ENCODE results near the gene DGKA. TPM values are rescaled to one million over a fixed set of nuclear protein-coding genes. Genes with fewer than 3 reads are reported as not detected.
A peak's percentile ranks its signal among the peaks of the same experiment; 100 is the strongest.

The DGKA gene
- total and polyA plus RNA-seq, 2 of the 13 experiments (the other 11 are each of a cell fraction or from before 2014, with no cell fraction given): 2.4 to 5.4 TPM

DNA sequence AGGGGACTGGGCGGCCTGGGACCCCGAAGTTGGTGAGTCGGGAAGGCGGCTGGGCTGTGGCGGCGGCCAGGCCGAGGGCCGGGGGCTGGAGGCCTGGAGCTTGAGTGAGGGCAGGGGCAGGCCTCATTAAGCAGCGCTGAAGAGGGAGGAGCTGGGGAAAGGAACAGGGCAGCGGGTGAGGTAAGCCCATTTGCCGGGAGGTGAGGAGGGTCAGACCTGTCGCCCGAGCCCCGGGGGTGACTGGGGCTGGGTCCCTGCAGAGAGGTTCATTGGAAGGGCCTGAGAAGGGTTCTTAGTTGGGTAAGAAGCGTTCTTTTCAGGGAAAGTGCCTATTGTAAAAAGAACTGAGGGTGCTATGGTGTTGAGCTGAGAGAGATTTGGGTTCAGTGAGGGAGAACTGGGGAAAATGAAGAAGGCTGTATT is 43.4 kb downstream of the DGKA start (continued):
- TF ChIP-seq ZNF205 (CRISPR knock-in tag; IDR thresholded peaks at IDR 0.05) (0 out of 2 replicates have a peak, but pooled peaks have one; percentile 8), ELF1 (CRISPR knock-in tag; IDR thresholded peaks at IDR 0.05) (no peak), NR2F6 (IDR thresholded peaks at IDR 0.05) (no peak), NR2F6 (CRISPR knock-in tag; IDR thresholded peaks at IDR 0.05) (no peak), ZNF556 (CRISPR knock-in tag; IDR thresholded peaks at IDR 0.05; ENCODE audit: borderline replicate concordance) (no peak; the same call in 1 of the 2 replicates), ZKSCAN5 (CRISPR knock-in tag; IDR thresholded peaks at IDR 0.05) (0 out of 2 replicates have a peak, but pooled peaks have one; percentile 61), FOSL1 (CRISPR knock-in tag; IDR thresholded peaks at IDR 0.05; ENCODE audit: borderline replicate concordance) (no peak), ZNF552 (CRISPR knock-in tag; IDR thresholded peaks at IDR 0.05; ENCODE audit: borderline replicate concordance) (0 out of 2 replicates have a peak, but pooled peaks have one; percentile 38), JUN (CRISPR knock-in tag; IDR thresholded peaks at IDR 0.05) (peak; percentile 3; the same call in 1 of the 2 replicates), KAT8 (CRISPR knock-in tag; IDR thresholded peaks at IDR 0.05) (no peak), TGIF2 (CRISPR knock-in tag; IDR thresholded peaks at IDR 0.05) (no peak), ZNF883 (CRISPR knock-in tag; IDR thresholded peaks at IDR 0.05; ENCODE audit: not compliant biosample characterization) (peak; percentile 1), ZNF816 (CRISPR knock-in tag; IDR thresholded peaks at IDR 0.05; ENCODE audit: borderline replicate concordance) (no peak), ZNF570 (CRISPR knock-in tag; IDR thresholded peaks at IDR 0.05; ENCODE audit: borderline replicate concordance) (0 out of 2 replicates have a peak, but pooled peaks have one; percentile 16)
- TF ChIP-seq, protein P1, sequence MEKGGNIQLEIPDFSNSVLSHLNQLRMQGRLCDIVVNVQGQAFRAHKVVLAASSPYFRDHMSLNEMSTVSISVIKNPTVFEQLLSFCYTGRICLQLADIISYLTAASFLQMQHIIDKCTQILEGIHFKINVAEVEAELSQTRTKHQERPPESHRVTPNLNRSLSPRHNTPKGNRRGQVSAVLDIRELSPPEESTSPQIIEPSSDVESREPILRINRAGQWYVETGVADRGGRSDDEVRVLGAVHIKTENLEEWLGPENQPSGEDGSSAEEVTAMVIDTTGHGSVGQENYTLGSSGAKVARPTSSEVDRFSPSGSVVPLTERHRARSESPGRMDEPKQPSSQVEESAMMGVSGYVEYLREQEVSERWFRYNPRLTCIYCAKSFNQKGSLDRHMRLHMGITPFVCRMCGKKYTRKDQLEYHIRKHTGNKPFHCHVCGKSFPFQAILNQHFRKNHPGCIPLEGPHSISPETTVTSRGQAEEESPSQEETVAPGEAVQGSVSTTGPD (CRISPR knock-in tag; IDR thresholded peaks at IDR 0.05): no peak
- TF ChIP-seq, protein P2, sequence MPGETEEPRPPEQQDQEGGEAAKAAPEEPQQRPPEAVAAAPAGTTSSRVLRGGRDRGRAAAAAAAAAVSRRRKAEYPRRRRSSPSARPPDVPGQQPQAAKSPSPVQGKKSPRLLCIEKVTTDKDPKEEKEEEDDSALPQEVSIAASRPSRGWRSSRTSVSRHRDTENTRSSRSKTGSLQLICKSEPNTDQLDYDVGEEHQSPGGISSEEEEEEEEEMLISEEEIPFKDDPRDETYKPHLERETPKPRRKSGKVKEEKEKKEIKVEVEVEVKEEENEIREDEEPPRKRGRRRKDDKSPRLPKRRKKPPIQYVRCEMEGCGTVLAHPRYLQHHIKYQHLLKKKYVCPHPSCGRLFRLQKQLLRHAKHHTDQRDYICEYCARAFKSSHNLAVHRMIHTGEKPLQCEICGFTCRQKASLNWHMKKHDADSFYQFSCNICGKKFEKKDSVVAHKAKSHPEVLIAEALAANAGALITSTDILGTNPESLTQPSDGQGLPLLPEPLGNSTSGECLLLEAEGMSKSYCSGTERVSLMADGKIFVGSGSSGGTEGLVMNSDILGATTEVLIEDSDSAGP (CRISPR knock-in tag; IDR thresholded peaks at IDR 0.05; ENCODE audit: borderline replicate concordance): peak; percentile 77; the same call in 1 of the 2 replicates
- TF ChIP-seq, protein P3, sequence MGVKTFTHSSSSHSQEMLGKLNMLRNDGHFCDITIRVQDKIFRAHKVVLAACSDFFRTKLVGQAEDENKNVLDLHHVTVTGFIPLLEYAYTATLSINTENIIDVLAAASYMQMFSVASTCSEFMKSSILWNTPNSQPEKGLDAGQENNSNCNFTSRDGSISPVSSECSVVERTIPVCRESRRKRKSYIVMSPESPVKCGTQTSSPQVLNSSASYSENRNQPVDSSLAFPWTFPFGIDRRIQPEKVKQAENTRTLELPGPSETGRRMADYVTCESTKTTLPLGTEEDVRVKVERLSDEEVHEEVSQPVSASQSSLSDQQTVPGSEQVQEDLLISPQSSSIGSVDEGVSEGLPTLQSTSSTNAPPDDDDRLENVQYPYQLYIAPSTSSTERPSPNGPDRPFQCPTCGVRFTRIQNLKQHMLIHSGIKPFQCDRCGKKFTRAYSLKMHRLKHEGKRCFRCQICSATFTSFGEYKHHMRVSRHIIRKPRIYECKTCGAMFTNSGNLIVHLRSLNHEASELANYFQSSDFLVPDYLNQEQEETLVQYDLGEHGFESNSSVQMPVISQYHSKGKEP (CRISPR knock-in tag; IDR thresholded peaks at IDR 0.05): 0 out of 2 replicates have a peak, but pooled peaks have one; percentile 1
- TF ChIP-seq, protein P4, sequence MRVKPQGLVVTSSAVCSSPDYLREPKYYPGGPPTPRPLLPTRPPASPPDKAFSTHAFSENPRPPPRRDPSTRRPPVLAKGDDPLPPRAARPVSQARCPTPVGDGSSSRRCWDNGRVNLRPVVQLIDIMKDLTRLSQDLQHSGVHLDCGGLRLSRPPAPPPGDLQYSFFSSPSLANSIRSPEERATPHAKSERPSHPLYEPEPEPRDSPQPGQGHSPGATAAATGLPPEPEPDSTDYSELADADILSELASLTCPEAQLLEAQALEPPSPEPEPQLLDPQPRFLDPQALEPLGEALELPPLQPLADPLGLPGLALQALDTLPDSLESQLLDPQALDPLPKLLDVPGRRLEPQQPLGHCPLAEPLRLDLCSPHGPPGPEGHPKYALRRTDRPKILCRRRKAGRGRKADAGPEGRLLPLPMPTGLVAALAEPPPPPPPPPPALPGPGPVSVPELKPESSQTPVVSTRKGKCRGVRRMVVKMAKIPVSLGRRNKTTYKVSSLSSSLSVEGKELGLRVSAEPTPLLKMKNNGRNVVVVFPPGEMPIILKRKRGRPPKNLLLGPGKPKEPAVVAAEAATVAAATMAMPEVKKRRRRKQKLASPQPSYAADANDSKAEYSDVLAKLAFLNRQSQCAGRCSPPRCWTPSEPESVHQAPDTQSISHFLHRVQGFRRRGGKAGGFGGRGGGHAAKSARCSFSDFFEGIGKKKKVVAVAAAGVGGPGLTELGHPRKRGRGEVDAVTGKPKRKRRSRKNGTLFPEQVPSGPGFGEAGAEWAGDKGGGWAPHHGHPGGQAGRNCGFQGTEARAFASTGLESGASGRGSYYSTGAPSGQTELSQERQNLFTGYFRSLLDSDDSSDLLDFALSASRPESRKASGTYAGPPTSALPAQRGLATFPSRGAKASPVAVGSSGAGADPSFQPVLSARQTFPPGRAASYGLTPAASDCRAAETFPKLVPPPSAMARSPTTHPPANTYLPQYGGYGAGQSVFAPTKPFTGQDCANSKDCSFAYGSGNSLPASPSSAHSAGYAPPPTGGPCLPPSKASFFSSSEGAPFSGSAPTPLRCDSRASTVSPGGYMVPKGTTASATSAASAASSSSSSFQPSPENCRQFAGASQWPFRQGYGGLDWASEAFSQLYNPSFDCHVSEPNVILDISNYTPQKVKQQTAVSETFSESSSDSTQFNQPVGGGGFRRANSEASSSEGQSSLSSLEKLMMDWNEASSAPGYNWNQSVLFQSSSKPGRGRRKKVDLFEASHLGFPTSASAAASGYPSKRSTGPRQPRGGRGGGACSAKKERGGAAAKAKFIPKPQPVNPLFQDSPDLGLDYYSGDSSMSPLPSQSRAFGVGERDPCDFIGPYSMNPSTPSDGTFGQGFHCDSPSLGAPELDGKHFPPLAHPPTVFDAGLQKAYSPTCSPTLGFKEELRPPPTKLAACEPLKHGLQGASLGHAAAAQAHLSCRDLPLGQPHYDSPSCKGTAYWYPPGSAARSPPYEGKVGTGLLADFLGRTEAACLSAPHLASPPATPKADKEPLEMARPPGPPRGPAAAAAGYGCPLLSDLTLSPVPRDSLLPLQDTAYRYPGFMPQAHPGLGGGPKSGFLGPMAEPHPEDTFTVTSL (CRISPR knock-in tag; IDR thresholded peaks at IDR 0.05; ENCODE audit: borderline replicate concordance): no peak
